Measurements from ENCODE around the gene PTPA.
"Not testable (repeated sequence)": the region's sequence is repeated elsewhere in the genome, so short reads cannot be mapped to it uniquely, and the experiment has no call there.

The PTPA gene

DNA sequence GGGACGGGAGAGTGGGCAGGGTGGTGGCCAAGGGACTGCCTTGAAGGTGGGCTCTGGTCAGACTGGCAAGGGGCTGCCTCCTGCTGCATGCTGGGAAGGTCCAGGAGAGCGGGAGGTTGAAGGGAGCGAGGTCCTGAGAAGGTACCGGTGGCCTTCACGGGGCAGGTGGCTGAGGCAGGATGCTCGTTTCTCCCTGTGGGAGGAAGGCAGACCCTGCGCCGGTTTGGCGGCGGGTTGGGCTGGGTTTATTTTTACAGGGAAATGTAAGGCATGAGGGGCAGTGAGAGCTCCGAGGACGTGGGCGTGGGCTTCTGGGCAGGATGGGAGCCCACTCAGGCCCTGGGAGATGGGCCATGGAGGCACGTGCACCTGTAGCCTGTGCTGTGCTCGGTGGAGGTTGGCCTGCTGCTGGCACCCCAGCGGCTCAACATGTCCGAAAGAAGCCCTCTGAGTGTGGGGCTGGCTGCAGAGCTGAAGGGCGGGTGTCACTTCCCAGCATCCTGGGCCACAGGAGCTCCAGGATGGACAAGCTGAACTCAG lies 39.5 kb downstream of the PTPA start:
- in situ Hi-C loops (cut with HindIII; ENCODE audit: low sequenced_read_pairs), result no loop called here

DNA sequence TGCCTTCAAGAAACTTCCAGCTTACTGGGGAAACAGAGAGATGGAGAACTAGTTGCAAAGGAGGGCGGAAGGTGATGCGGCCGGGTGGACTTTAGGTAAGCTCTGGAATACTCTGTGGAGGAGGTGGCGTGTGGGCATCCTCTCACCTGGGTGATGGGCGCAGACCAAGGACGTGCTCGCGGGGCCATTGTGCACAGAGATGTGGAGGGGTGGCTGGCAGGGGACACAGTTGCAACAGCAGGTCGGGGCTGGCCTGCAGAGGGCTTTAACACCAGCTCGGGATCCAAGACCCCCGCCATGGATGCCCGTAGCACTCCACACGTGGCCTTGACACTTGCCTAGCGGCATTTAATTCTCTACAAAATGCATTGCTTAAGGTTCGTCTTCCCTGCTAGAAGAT lies 40.3 kb downstream of the PTPA start:
- in situ Hi-C loops (cut with HindIII; ENCODE audit: low sequenced_read_pairs), result no loop called here

DNA sequence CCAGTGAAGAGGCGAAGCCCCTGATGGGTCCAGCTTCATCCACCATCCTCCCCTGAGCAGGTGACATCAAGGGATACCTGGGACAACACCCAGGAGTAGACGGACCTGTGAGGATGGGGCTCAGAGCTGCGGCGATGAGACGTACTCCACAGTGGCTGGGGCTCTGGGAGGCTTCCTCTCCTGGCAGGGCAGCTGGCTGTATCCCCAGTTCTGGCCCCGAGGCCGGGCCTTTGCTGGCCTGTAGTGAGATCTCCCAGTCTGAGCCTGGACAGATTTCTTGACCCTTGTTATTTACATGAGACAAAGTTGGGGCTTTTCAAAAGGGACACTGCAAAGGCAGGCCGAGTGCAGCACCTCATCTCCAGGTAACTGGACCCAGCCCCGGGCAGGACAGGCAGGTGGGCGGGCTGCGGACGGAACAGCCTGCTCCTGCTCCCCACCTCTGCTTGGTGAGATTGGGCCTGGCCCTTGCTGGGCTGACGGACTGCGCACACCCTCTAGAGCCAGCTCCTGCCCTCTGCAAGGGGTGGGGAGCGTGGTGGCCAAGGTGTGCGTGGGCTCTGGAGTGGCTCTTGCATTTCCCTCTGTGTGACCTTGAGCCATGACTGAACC lies 43.8 kb downstream of the PTPA start:
- in situ Hi-C loops (cut with HindIII; ENCODE audit: low sequenced_read_pairs), result no loop called here

DNA sequence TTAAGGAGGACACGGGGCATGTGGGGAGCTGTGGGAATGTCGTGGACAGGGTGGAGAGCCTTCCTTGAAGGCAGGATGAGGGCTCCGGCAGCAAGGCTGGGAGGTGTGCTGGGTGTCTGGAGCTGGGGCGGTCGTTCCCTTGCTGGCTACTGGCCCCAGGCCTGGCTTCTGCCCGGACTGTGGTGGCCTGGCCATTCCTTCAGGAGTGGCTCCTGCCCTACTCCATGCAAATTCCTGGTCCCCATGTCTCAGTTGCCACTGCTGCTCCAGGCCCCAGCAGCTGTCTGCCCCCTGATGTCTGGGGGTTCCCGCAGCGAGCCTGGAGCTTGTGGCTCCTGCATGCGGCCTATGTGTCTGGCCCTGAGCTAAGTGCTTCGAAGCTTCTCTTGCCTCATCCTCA lies 44.9 kb downstream of the PTPA start:
- in situ Hi-C loops (cut with HindIII; ENCODE audit: low sequenced_read_pairs), result no loop called here

DNA sequence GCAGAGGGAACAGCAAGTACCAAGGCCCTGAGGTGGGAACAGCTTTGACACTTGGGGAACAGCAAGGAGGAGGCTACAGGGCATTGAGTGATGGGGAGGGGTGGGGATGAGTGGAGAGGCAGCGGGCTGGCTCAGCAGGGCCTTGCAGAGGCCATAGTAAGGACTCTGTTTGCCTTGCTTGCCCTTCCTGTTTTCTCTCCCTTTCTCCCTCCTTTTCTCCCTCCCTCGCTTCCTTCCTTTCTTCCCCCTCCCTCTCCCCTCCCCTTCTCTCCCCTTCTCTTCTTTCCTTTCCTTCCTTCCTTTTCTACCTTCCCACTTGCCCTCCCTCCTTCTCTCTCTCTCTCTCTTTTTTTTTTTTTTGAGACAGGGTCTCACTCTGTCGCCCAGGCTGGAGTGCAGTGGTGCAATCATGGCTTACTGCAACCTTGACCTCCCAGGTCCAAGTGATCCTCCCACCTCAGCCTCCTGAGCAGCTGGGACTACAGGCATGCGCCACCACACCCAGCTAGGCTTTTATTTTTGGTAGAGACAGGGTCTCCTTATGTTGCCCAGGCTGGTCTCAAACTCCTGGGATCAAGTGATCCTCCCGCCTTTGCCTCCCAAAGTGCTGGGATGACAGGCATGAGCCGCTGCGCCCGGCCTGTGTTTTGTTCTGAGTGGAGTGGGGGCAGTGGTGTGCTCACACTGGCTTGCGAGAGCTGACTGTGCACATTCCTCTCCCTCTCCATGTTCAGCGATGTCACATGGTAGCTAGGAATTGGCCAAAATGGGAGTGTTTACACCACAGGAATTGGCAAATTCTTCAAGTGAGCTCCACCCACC lies 49.7 kb downstream of the PTPA start:
- in situ Hi-C loops (cut with HindIII; ENCODE audit: low sequenced_read_pairs), result no loop called here

DNA sequence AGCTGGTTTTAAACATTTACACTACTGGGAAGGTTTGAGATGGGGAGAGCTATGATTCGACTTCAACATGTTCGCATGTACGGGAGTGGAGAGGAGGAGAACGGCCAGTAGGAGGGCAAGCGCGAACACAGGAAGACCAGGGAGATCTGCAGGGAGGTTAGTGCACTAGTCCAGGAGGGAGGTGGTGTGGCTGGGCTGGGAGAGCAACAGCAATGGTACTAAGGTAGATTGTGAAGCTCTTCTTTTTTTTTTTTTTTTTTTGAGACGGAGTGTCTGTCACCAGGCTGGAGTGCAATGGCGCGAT lies 50.3 kb downstream of the PTPA start:
- in situ Hi-C loops (cut with HindIII; ENCODE audit: low sequenced_read_pairs), result no loop called here

DNA sequence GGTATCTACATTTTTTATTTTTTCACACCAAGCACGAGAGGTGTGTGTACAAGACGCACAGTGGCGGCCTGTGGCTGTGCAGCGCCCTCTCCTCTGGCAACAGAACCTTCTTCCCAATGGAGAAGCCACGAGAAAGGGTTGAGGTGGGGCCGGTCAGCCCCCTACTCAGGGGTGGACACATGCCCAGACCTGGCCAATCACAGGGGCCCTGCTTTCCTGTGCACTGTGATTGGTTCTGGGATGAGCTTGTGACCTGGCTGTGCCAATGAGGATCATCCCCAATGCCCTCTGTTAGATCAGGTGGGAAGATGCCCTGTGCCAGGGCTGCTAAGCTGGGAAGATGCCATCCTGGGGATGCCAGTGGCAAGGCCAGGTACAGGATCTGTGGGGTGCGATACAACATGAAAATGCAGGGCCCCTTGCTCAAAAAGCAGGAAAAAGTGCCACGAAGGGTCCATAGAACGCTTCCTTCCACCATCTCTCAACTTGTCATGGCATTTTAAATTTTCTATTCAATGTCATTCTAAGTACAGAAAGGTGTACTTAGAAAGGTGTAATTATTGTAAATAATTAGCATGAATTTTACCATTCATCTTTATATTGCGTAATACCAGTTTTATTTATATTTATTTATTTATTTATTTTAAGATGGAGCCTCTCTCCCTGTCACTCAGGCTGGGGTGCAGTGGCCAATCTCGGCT lies 51.4 kb downstream of the PTPA start:
- in situ Hi-C loops (cut with HindIII; ENCODE audit: low sequenced_read_pairs), result no loop called here

DNA sequence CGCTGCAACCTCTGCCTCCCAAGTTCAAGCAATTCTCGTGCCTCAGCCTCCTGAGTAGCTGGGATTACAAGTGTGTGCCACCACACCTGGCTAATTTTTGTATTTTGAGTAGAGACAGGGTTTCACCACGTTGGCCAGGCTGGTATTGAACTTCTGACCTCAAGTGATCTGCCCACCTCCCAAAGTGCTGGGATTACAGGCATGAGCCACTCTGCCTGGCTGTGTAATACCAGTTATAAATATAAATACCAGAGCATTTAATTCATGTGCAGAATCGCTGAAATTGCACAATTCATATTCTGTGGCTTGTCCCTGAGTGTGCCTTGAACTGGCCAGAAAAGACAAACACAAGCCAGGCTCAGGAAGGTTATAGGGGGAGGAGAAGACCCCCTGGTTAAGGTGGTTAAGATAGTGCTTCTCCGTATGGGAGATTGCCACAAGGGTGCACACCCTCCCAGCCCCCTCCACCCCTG lies 52.0 kb downstream of the PTPA start:
- in situ Hi-C loops (cut with HindIII; ENCODE audit: low sequenced_read_pairs), result not testable (repeated sequence)

DNA sequence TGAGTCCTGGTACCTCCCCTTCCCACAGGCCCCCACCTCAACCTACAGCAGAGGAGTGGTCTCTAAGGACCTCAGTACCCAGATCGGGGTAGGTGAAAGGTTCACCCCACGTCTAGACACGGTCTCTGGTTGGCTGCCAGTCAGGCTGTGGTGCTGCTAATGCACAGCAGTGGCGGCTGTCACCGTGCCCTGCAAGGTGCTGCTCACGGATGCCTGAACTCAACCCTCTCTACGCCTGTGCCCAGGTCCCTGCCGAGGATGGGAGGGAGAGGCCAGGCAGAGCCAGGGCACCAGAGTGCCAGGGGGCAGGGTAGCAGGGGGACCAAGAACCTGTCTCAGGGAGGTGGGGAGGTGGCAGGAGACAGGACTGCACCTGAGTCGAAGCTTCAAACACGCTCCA lies 52.5 kb downstream of the PTPA start:
- in situ Hi-C loops (cut with HindIII; ENCODE audit: low sequenced_read_pairs), result no loop called here

DNA sequence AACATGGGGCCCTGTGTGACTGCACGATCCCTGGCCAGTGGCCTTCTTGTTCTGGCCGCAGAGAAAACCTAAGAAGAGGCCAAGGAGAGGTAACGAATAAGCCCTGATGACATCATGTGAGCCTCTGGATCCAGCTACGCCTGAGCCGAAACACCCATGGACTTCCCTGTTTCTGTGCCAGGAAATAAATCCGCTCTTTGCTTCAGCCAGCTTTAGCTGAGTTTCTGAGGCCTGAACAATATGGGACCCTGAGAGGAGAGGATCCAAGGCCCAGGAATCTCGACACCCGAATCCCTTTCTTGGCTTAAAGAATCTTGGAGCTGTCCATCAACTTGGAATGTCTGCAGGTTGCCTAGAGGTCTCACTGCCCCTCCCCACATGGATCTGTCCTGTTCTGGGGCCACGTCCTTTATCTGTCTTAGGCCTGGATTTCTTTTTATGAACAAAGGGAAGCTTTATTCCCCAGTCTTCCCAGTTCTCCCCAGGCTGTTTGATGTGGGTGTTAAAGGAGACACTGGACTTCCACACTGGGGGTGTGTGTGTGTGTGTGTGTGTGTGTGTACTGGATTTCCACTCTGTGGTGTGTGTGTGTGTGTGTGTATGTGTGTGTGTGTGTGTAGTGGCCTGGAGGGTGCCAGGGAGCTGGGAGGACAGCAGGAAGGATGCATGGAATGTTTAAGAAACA lies 53.2 kb downstream of the PTPA start:
- in situ Hi-C loops (cut with HindIII; ENCODE audit: low sequenced_read_pairs), result no loop called here

DNA sequence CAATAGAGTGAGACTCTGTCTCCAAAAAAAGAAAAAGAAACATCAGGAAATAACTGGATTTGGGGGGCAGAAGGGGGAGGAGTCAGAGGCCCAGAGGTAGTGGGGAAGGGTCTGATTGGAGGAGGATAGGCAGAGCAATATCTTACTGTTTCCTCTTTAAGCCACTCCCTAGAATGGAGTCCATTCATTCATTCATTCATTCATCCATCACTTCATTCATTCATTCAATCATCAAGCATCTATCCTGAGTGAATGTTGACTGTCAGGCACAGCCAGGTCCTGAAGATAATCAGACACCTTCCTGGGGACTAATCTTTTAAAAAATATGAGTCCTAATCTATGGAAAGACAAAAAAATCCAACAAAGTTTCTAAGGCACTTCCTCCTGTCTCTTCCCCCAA lies 54.0 kb downstream of the PTPA start:
- in situ Hi-C loops (cut with HindIII; ENCODE audit: low sequenced_read_pairs), result no loop called here

DNA sequence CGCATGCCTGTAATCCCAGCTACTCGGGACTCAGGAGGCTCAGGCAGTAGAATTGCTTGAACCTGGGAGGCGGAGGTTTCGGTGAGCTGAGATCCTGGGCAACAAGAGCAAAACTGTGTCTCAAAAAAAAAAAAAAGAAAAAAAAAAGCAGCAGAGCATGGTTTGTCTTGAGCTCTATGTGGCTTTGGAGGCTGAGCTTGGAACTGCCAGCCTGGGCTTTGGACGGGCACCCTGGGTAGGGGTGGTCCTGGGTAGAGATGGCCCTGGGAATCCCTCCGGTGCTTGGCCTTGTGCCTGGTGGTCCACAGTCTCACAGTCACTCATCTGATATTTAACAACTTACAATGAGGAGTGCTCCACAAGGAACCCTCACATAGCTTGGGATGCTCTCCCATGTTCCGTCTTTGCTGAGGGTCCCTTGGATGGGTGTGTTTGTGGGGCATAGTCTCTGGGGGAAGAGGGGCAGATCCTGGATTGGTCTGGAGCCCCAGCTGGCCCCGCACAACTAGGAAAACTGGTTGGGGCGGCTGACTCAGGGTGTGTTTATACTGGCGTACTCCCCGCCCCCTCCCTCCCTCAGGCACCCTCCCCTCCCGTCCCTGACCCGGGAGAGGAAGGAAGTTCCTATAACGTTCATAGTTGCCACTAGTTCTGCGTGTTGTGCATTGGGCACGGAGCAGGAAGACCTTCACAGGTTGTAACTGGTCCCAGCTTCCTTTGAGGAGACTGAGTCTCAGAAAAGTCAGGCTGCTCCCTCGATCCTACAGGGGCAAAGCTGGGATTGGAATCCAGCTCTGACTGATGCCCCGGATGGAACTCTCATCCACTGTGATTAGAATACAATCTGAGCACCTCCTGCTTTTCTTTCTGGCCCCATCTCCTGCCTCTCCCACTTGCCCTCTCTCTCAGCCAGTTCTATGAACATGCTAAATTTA lies 55.7 kb downstream of the PTPA start:
- in situ Hi-C loops (cut with HindIII; ENCODE audit: low sequenced_read_pairs), result no loop called here

DNA sequence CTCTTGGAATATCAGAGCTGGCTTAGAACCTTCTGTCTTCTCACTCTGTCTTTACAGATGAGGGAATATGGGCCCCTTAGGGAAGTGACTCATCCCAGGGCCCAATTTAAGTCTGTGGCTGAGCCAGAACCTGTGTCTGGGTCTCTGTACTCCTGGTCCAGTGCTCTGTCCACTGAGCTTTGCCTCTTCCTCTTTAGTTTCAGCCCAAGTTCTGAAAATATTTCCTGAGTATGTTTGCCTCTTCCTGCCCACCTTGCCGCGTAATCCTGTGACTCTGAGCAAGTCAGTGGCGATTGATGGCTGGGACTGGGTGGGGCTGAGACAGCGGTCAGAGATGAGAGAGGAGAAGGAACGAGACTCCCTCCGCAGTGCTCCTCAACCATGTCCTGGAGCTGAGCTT lies 59.0 kb downstream of the PTPA start:
- in situ Hi-C loops (cut with HindIII; ENCODE audit: low sequenced_read_pairs), result no loop called here

DNA sequence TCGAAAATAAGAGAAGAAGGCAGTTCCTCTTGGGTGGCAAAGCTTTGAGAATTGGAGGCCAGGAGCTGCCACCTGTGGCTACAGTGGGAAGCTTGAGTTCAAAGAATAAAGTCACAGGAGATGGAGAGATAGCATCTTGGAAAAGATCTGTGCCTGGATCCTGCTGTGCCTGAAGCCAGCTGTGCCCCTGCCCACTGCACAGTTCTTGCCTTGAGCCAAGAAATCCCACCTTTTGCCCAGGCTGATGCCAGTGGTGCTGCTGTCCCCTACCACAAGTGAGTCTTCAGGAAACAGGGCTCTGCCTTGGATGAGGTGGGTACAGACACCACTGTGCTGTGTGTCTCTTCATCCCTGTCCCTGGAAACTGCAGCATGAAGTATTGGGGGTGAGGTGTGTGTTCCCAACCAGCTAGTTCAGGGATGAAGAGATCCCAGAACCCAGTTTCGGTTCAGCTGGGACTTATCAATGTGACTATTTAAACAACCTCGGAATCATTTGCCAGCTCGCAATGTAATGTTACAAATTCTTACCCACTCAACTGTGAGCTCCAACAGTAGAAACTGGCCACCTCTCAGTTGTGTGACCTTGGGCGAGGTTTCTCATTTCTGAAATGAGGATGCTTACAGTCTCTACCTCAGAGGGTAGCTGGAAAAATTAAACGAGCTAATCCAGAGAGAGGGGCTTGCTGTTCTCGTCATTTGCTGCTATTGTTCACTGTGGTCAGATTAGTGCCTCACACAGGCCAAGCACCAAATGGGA lies 61.0 kb downstream of the PTPA start:
- in situ Hi-C loops (cut with HindIII; ENCODE audit: low sequenced_read_pairs), result no loop called here

DNA sequence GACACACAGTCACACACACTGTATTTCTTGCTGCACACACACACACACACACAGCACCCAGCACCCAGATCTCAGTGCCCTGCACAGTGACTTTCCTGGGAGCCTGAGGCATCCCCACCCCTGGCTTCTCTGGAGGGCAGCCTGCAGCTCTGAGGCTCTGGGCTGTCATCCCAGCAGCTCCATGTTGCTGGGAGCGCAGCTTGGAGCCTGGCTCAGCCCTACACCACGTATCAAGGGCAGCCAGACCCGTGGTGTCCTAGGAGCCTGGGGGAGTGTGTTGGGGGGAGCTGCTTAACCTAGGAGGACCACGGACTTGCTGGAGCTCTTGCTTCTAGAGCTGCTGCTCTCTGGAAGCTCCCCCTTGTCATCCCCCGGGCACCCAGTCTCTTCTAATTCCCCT lies 61.6 kb downstream of the PTPA start:
- in situ Hi-C loops (cut with HindIII; ENCODE audit: low sequenced_read_pairs), result no loop called here

DNA sequence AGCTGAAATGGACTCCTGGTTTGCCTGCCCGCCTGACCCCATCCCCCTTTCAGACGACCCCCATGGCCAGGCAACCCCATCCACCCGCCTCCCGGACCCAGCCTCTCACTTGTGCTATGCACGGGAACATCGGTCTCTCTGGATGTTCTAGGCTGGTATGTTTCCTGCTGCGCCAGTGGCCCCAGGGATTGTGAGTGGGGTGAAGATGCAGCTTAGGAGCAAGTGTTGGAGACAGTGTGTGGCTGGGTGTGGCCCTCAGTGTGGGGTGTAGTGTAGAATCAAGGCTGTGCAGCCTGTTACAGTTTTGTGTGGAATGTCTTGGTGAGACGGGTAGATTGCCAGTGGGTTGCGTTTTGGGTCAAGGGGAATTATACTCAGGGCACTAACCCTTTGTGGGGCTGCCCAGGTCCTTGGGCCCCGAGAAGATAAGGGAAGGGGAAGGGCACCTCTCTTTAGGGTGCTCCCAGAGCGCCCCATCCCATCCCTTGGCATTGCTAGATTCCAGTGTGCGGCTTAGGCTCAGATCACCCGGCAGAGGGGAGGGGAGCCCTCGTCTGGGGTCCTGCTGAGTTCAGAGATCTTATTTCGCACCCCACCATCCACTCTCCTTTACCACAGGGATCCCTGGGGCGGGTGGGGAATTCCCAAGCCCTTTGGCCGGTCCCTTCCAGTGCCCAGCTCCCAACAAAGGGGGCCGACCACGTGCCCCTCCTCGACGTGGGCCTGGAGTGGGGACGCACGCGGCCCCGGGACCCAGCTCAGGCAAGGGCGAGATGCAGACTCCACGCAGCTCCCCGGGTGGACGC lies 62.3 kb downstream of the PTPA start:
- in situ Hi-C loops (cut with HindIII; ENCODE audit: low sequenced_read_pairs), result no loop called here

DNA sequence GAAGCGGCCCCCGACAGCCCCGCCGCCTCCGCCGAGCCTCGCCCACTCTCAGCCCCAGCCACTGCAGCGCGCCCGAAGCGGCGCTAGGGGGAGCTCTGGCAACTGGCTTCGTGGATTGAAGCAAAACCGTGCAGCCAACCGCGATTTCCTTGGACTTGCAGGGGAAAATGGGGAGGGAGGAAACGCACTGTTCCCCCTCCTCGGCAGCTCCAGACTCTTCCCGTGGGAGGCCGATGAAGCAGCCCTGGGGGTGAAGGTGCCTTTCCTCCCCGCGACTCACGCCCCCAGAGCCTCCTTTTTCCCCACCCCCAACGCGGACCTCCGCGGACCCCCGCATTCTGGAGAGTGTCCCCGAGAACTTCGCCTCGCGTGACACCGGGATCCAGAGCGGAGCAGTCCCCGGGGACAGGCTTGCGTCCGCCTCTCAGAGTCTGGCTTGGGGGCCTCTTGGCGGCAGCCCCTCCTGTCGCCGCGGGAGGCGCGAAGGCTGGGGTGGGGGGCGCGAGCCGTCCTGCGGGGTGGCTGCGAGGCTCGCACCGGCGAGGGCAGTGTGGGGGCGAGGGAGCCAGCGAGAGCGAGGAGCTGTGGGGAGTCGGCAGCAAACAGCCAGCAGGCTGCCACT lies 63.0 kb downstream of the PTPA start:
- in situ Hi-C loops (cut with HindIII; ENCODE audit: low sequenced_read_pairs), result no loop called here

All from DLD1 (cell line).